LNCaP clone FGC (cell line): ENCODE data around the gene PLK4.

Experiments used
- DNase-seq: peaks from one replicate; pipeline ENCODE4 v3.0.0-alpha.2; 2011; ENCODE audit warnings: low read depth
- H3K4me3 ChIP-seq: 2 replicates; pipeline ENCODE4 v1.5.1; 2011; ENCODE audit warnings: mild to moderate bottlenecking, low read depth, low read length, control low read depth
- TF ChIP-seq, protein P1 (sequence below): IDR thresholded peaks from 2 replicates; pipeline ENCODE4 v1.5.1; 2012; ENCODE audit warnings: mild to moderate bottlenecking; ENCODE audit not compliant: control insufficient read depth, insufficient read depth; ENCODE audit errors: extremely low read depth

The PLK4 gene

DNA sequence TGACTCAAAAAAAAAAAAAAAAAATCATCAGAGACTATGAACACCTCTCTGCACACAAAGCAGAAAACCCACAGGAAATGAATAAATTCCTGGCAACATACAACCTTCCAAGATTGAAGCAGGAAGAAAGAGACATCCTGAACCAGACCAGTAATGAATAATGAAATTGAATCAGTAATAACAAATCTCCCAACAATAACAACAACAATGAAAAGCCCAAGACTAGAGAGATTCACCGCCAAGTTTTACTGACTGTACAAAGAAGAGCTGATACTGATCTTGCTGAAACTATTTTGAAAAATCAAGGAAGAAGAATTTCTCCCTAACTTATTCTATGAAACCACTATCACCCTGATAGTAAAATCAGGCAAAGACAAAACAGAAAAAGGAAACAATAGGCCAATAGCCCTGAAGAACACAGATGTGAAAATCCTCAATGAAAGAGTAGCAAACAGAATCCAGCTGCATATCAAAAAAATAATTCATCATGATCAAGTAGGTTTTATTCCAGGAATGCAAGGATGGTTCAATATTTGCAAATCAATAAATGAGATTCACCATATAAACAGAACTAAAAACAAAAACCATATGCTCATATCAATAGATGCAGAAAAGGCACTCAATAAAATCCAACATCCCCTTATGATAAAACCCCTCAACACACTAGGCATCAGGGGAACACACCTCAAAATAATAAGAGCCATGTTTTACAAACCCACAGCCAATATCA lies 31.0 kb upstream of the PLK4 start:
- TF ChIP-seq, protein P1, sequence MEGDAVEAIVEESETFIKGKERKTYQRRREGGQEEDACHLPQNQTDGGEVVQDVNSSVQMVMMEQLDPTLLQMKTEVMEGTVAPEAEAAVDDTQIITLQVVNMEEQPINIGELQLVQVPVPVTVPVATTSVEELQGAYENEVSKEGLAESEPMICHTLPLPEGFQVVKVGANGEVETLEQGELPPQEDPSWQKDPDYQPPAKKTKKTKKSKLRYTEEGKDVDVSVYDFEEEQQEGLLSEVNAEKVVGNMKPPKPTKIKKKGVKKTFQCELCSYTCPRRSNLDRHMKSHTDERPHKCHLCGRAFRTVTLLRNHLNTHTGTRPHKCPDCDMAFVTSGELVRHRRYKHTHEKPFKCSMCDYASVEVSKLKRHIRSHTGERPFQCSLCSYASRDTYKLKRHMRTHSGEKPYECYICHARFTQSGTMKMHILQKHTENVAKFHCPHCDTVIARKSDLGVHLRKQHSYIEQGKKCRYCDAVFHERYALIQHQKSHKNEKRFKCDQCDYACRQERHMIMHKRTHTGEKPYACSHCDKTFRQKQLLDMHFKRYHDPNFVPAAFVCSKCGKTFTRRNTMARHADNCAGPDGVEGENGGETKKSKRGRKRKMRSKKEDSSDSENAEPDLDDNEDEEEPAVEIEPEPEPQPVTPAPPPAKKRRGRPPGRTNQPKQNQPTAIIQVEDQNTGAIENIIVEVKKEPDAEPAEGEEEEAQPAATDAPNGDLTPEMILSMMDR: no peak
- no peak for DNase-seq
- H3K4me3 ChIP-seq: no peak overlapping the region

DNA sequence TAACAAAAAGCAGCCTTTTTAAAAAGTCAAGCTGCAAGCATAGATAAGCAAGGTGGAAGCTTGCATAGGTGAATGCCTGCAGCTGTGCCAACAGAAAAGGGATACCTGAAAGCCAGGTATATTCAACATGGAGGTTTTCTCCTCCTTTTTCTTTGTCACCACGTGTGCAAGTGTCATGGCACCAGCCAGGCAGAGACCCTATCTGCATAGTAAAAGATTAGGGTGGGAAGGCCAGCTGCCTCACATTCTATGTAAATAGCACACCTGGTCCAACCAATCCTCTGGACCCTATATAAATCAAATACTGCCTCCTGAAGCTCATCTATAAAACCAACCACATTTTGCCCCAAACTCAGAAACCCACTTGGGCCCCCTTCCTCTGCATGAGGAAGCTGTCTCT lies 28.0 kb upstream of the PLK4 start:
- TF ChIP-seq, protein P1: no peak
- H3K4me3 ChIP-seq: no peak overlapping the region
- no peak for DNase-seq

DNA sequence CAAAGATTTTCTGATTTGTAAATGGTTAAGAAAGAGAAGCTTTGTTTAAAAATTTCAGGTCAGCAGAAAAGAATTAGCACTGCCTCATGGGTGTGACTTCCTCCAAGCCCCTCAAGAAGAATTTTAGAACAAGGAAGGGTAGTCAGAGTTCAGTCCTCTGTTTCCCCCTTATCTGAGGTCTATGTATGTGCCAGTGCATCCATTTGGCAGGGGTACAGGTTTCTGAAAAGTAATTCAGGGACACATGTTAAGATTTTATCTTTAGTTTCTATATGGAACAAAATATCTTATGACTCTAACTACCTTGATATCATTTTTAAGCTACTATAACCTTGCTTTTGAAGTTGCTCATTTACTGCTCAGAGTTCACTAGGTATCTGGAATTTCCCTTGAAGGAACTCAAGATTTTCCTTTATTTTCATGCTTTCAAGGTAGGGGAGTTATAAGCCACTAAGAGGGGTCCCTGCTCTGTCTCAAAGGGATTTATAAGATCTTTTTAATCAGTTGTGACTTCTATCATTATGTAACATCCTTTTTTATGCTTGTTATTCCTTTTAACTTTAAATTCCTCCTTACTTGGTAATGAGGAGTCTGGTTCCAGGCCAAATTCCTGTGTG lies 24.4 kb upstream of the PLK4 start:
- TF ChIP-seq, protein P1: no peak
- H3K4me3 ChIP-seq: no peak overlapping the region
- DNase-seq: no peak

DNA sequence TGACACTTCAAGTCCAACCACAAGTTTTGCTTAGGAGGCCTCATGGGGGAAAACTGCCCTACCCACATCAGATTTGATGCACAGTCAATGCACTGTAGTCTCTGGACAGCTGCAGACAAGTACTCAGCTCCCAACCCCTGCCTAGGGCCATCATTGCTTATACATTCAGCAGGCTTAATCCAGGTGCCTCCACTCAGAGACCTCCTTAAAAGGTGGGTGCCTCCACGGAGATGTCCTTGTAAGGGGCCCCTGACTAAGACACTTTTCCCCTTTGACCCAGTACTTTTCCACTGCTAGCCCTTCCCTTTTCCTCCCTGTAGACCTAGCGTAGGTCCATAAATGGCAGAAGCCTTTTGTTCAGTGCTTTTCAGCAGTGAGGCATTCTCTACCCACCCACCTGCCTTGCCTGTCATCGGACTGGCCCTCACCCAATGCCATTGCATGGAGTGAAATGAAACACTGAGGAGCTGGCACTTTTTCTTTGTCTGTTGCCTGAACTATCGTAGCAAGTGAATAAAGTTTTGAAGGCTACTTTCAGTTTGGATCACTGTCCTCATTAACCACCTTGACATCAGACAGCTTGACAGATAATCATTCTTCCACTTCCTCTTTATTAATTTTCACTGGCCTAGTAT lies 23.8 kb upstream of the PLK4 start:
- TF ChIP-seq, protein P1: no peak
- H3K4me3 ChIP-seq: no peak overlapping the region
- no peak for DNase-seq

DNA sequence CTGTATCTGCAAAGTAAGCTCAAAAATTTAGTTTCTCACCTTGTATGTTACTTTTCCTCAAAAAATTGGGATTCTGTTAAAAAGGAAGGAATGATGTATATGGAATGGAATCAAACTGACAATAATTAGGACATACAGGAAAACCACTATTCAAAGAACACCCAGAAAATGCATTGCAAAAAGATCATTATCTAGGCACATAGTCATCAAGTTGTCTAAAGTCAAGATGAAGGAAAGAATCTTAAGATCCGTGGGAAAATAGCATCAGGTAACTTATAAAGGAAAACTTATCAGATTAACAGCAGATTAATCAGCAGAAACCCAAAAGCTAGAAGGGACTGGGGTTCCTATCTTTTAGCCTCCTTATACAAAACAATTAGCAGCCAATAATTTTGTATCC lies 23.1 kb upstream of the PLK4 start:
- no peak for DNase-seq
- no peak overlapping the region for H3K4me3 ChIP-seq
- TF ChIP-seq, protein P1: no peak

DNA sequence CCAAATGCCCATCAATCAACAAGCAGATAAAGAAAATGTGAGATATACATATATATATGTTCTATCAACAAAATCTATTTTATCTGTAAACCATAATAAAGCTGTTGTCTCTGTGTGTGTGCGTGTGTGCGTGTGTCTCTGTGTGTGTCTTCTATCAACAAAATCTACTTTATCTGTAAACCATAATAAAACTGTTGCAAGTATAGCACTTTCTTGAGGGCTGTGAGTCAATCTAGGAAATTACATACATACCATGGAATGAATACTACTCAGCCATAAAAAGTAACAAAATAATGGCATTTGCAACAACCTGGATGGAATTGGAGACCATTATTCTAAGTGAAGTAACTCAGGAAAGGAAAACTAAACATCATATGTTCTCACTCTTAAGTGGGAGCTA lies 12.5 kb upstream of the PLK4 start:
- H3K4me3 ChIP-seq: no peak overlapping the region
- TF ChIP-seq, protein P1: no peak
- no peak for DNase-seq
